Hepatocyte (in vitro differentiated cells): Measurements from ENCODE around the gene MAD1L1. TPM values are rescaled to one million over a fixed set of nuclear protein-coding genes. Genes with fewer than 3 reads are reported as not detected.
"Not testable (repeated sequence)": the region's sequence is repeated elsewhere in the genome, so short reads cannot be mapped to it uniquely, and the experiment has no call there.

Experiments
- DNase-seq: peaks from one replicate; pipeline ENCODE4 v3.0.0-alpha.2; 2016; ENCODE audit warnings: low spot score
- H2AFZ ChIP-seq: fragments of 200-600 bp; sonication (generic); 2 replicates; pipeline ENCODE4 v1.6.0; 2016; ENCODE audit warnings: antibody characterized with exemption, mild to moderate bottlenecking
- H3K27ac ChIP-seq: fragments of 200-600 bp; sonication (generic); 2 replicates; pipeline ENCODE4 v1.5.1; 2016; ENCODE audit warnings: mild to moderate bottlenecking
- H3K27me3 ChIP-seq: fragments of 200-600 bp; sonication (generic); 2 replicates; pipeline ENCODE4 v1.6.1; 2016
- H3K36me3 ChIP-seq: fragments of 200-600 bp; sonication (generic); replicated peaks from 2 replicates; pipeline ENCODE4 v1.5.1; 2016; ENCODE audit warnings: low read depth; ENCODE audit not compliant: insufficient read depth
- H3K4me1 ChIP-seq: fragments of 200-600 bp; sonication (generic); 2 replicates; pipeline ENCODE4 v1.5.1; 2016; ENCODE audit warnings: mild to moderate bottlenecking, moderate library complexity; ENCODE audit not compliant: insufficient read depth
- H3K4me2 ChIP-seq: fragments of 200-600 bp; sonication (generic); 2 replicates; pipeline ENCODE4 v1.6.0; 2016
- H3K4me3 ChIP-seq: fragments of 200-600 bp; sonication (generic); 2 replicates; pipeline ENCODE4 v1.5.1; 2016; ENCODE audit warnings: mild to moderate bottlenecking
- H3K79me2 ChIP-seq: fragments of 200-600 bp; sonication (generic); 2 replicates; pipeline ENCODE4 v1.6.0; 2017; ENCODE audit warnings: mild to moderate bottlenecking
- H3K9me2 ChIP-seq: fragments of 200-600 bp; sonication (generic); replicated peaks from 2 replicates; pipeline ENCODE4 v1.6.0; 2017; ENCODE audit warnings: mild to moderate bottlenecking; ENCODE audit not compliant: insufficient read depth
- H3K9me3 ChIP-seq: fragments of 200-600 bp; sonication (generic); 2 replicates; pipeline ENCODE4 v1.5.1; 2016; ENCODE audit warnings: low read depth, mild to moderate bottlenecking
- H4K20me1 ChIP-seq: fragments of 200-600 bp; sonication (generic); 2 replicates; pipeline ENCODE4 v1.6.0; 2016; ENCODE audit warnings: mild to moderate bottlenecking; ENCODE audit not compliant: insufficient read depth, poor library complexity, severe bottlenecking
- CTCF ChIP-seq: fragments of 200-600 bp; sonication (generic); IDR thresholded peaks from 2 replicates; pipeline ENCODE4 v1.5.1; 2016; ENCODE audit warnings: antibody characterized with exemption, mild to moderate bottlenecking; ENCODE audit not compliant: poor library complexity
- EZH2 ChIP-seq: fragments of 200-600 bp; sonication (generic); IDR thresholded peaks from 2 replicates; pipeline ENCODE4 v1.6.1; 2016; ENCODE audit warnings: antibody characterized with exemption, mild to moderate bottlenecking, borderline replicate concordance
- EZH2phosphoT487 ChIP-seq: fragments of 200-600 bp; sonication (generic); IDR thresholded peaks from one replicate; pipeline ENCODE4 v1.6.1; 2018; ENCODE audit warnings: antibody characterized with exemption, mild to moderate bottlenecking, low read depth, moderate library complexity; ENCODE audit not compliant: unreplicated experiment, severe bottlenecking
- WGBS: methylation state at CpG from one replicate; pipeline ENCODE4 v1.1.6; 2016; ENCODE audit warnings: low lambda C conversion rate; ENCODE audit errors: missing lambda C conversion rate; 5-methylcytosine and 5-hydroxymethylcytosine counted together
- polyA plus RNA-seq: library from polyadenylated mRNA; unstranded; fragments of >200 nt; fragmentation: Nextera tagmentation; extraction: Ambion mirVana; gene quantifications from 2 replicates; pipeline ENCODE4 v1.2.1, GENCODE V29; 2016
- total RNA-seq: library from RNA; depleted of rRNA; stranded (reverse); fragments of >200 nt; gene quantifications from 2 replicates; pipeline ENCODE4 v1.2.3, GENCODE V29; 2014

MAD1L1 gene
- total and polyA plus RNA-seq, 2 experiments from 2014 or later, result 30.7 to 31.0 TPM

- Histone ChIP-seq H4K20me1 (no peaks in the 10 kb centered on the region), H3K4me1 (peaks cover 16% of the 10 kb centered on the region), H3K4me2 (no peak overlapping the region), H3K9me2 (no peaks in the 10 kb centered on the region), H3K79me2 (no peaks in the 10 kb centered on the region), H3K27me3 (no peaks in the 10 kb centered on the region), H3K9me3 (no peaks in the 10 kb centered on the region), H3K4me3 (no peak overlapping the region), H3K36me3 (no peaks in the 10 kb centered on the region), H2AFZ (no peak overlapping the region), H3K27ac (no peak overlapping the region)
- TF ChIP-seq CTCF, result no peak
- TF ChIP-seq EZH2phosphoT487, result no peak
- no peak for TF ChIP-seq EZH2
- no peak for DNase-seq
- 98% methylated on average over 12 of the region's 14 CpGs for WGBS
These were observed 393.0 kb downstream of the MAD1L1 start for GRCh38 chr7:1839701-1840100.

DNA sequence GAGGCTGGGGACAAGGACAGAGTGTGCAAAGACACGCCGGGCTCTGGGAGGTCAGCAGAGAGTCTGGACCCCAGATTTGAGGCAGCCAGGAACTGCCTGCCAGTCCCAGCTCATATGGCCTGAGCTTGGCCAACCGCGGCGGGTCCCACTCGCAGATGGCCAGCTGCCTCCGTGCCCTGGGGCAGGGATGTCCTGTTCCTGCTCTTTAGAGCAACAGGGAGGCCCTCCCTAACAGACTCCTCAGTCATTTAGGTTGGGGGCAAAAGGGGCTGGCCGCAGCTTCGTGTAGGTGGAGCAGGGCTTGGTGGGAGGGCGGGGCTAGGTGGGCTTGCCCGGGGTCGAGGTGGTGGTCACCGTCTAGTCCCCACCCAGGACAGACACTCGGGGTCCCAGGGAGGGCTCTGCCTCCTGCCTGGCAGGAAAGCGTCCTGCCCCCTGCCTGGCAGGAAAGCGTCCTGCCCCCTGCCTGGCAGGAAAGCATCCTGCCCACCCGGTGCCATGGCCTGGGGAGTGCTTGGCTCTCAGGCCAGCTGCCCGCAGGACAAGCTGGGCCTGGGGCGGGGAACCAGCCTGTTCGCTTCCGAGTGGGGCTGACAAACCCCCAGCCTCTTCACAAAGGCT, 393.7 kb downstream of the MAD1L1 start:
- not testable (repeated sequence) for H3K9me2 ChIP-seq, H3K36me3 ChIP-seq, H3K4me3 ChIP-seq, H3K4me2 ChIP-seq, DNase-seq, H3K27me3 ChIP-seq, H3K27ac ChIP-seq, H3K79me2 ChIP-seq, H4K20me1 ChIP-seq, H3K9me3 ChIP-seq, H2AFZ ChIP-seq
- WGBS, result 90% methylated on average over 19 of the region's 21 CpGs
- peaks cover 16% of the 10 kb centered on the region for H3K4me1 ChIP-seq

- H3K9me3 ChIP-seq, H3K27ac ChIP-seq, DNase-seq, H3K4me3 ChIP-seq, H3K9me2 ChIP-seq, H4K20me1 ChIP-seq, H3K4me2 ChIP-seq, H2AFZ ChIP-seq, H3K36me3 ChIP-seq, H3K27me3 ChIP-seq, H3K79me2 ChIP-seq: not testable (repeated sequence)
- WGBS, result 96% methylated on average over 13 of the region's 13 CpGs
- H3K4me1 ChIP-seq, result peaks cover 13% of the 10 kb centered on the region
These were observed 394.2 kb downstream of the MAD1L1 start for GRCh38 chr7:1838544-1838872.

DNA sequence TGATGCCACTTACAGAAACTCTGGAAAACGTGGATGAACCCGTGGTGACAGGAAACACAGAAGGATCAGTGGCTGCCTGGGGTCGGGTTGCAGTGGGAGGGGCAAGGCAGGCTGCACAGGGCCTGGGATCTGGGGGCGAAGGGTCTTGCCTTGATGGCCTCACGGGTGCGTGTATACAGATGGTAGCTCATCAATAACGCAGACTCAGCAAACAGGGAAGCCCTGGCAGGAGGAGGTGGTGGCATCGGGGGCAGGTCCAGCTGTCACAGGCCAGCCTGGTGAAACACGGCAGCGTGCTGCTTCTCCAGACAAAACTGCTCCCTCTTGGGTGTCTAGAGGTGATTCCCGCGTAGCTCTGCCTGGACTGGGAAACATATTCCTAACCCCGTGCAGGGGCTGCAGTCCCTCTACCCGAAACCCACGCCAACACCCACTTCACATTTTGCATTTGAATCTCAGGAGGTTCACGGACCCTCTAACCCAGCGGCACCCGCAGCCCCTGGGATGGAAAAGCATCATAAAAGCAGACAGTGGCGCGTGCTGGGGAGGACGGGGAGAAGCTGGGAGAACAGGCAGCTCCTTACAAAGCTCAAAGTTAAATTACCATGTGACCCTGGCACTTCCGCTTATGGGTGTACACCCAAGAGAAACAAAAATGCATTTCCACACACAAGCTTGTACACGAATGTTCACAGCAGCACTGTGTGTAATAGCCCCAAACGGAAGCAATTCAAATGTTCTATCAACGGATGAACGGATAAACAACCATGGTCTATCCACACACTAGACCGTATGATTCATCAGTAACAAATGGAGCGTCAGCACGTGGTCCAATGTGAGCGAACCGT, 394.8 kb downstream of the MAD1L1 start:
- not testable (repeated sequence) for H3K4me1 ChIP-seq, H3K36me3 ChIP-seq, H2AFZ ChIP-seq, H3K79me2 ChIP-seq, H4K20me1 ChIP-seq, H3K4me2 ChIP-seq, H3K9me3 ChIP-seq, DNase-seq, H3K4me3 ChIP-seq, H3K9me2 ChIP-seq, H3K27me3 ChIP-seq, H3K27ac ChIP-seq
- WGBS, result 90% methylated on average over 31 of the region's 31 CpGs

DNA sequence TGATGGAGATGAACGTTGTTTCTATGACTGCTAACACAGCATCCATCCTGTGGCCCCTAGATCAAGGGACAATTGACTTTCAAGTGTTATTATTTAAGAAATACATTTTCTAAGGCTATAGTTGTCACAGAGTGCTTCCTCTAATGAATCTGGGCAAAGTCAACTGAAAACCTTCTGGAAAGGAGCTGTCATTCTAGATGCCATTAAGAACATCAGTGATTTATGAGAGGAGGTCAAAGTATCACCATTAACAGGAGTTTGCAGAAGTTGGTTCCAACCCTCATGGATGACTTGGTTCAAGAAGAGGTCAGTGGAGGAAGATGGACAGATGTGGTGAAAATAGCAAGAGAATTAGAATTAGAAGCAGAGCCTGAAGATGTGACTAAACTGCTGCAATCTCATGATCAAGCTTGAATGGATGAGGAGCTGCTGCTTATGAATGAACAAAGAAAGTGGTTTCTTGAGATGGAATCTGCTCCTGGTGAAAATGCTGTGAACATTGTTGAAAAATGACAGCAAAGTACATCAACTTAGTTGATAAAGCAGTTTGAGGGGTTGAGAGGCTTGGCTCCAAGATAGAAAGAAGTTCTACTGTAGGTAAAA, 400.7 kb downstream of the MAD1L1 start:
- 83% methylated on average over 1 of the region's 1 CpG for WGBS

GRCh38 chr7:1831471-1831870, 401.3 kb downstream of the MAD1L1 start:
- not testable (repeated sequence) for H3K27ac ChIP-seq, H3K36me3 ChIP-seq, H4K20me1 ChIP-seq, H2AFZ ChIP-seq, H3K27me3 ChIP-seq, DNase-seq, H3K79me2 ChIP-seq, H3K4me2 ChIP-seq, H3K4me1 ChIP-seq, H3K9me2 ChIP-seq, H3K9me3 ChIP-seq, H3K4me3 ChIP-seq
- 97% methylated on average over 4 of the region's 4 CpGs for WGBS

More for the DNA sequence above, 400.7 kb downstream of the MAD1L1 start:
- H2AFZ ChIP-seq, DNase-seq, H3K4me3 ChIP-seq, H3K27ac ChIP-seq, H4K20me1 ChIP-seq, H3K9me2 ChIP-seq, H3K9me3 ChIP-seq, H3K27me3 ChIP-seq, H3K4me1 ChIP-seq, H3K79me2 ChIP-seq, H3K36me3 ChIP-seq, H3K4me2 ChIP-seq: not testable (repeated sequence)

- H3K36me3 ChIP-seq, H2AFZ ChIP-seq, H3K79me2 ChIP-seq, H3K4me3 ChIP-seq, H3K4me2 ChIP-seq, H3K9me2 ChIP-seq, DNase-seq, H3K4me1 ChIP-seq, H3K27ac ChIP-seq, H3K27me3 ChIP-seq, H3K9me3 ChIP-seq, H4K20me1 ChIP-seq: not testable (repeated sequence)
- WGBS, result 100% methylated on average over 1 of the region's 1 CpG
These were observed 403.1 kb downstream of the MAD1L1 start for GRCh38 chr7:1829668-1830067.
